Lung (tissue), 12 donors: ENCODE data around the gene GRPEL1. TPM values are rescaled to one million over a fixed set of nuclear protein-coding genes. Genes with fewer than 3 reads are reported as not detected.

Source experiments
- ATAC-seq: fragments of 200-7000 bp; cut with Tn5 transposase; one replicate; pipeline ENCODE4 v1.9.1; 2020; ENCODE audit warnings: moderate number of reproducible peaks; ENCODE audit not compliant: insufficient read depth, low FRiP score
- DNase-seq, 3 donors: peaks; one replicate each; pipeline ENCODE4 v3.0.0-alpha.2; 2013 to 2017
- H3K27ac ChIP-seq, 2 donors: one replicate each; pipeline ENCODE4 v1.5.1; 2013; ENCODE audit warnings: mild to moderate bottlenecking in 2 of 2, moderate library complexity in 2 of 2, control low read depth in 1 of 2, inconsistent platforms in 1 of 2, low read depth in 1 of 2, low read length in 1 of 2
- H3K27me3 ChIP-seq, 3 donors: one replicate each; pipeline ENCODE4 v1.5.1; 2013; ENCODE audit warnings: low read length in 2 of 3; ENCODE audit not compliant: control insufficient read depth in 3 of 3, insufficient read depth in 3 of 3
- H3K36me3 ChIP-seq, 4 donors: one replicate each; pipeline ENCODE4 v1.5.1; 2013; ENCODE audit warnings: low read length in 4 of 4, mild to moderate bottlenecking in 1 of 4, moderate library complexity in 1 of 4; ENCODE audit not compliant: control insufficient read depth in 4 of 4, insufficient read depth in 4 of 4
- H3K4me1 ChIP-seq, 5 donors: one replicate each; pipeline ENCODE4 v1.5.1; 2013; ENCODE audit warnings: low read length in 5 of 5, mild to moderate bottlenecking in 2 of 5, moderate library complexity in 1 of 5; ENCODE audit not compliant: control insufficient read depth in 5 of 5, insufficient read depth in 5 of 5
- H3K4me3 ChIP-seq: one replicate; pipeline ENCODE4 v1.5.1; 2013; ENCODE audit warnings: mild to moderate bottlenecking, control low read depth, moderate library complexity
- H3K9ac ChIP-seq, 2 donors: one replicate each; pipeline ENCODE4 v1.5.1; 2013; ENCODE audit warnings: low read length in 2 of 2, control low read depth in 1 of 2; ENCODE audit not compliant: insufficient read depth in 1 of 2
- H3K9me3 ChIP-seq, 4 donors: one replicate each; pipeline ENCODE4 v1.5.1; 2013; ENCODE audit warnings: low read length in 3 of 4, mild to moderate bottlenecking in 1 of 4, moderate library complexity in 1 of 4; ENCODE audit not compliant: control insufficient read depth in 4 of 4, insufficient read depth in 3 of 4
- CTCF ChIP-seq: IDR thresholded peaks from 2 replicates; pipeline ENCODE4 v1.5.1; 2012; ENCODE audit warnings: mild to moderate bottlenecking; ENCODE audit errors: control extremely low read depth, extremely low read depth
- WGBS, 2 donors: extraction: QIAGEN DNeasy Blood & Tissue Kit; methylation state at CpG; one replicate each; pipeline ENCODE4 v1.1.7; 2013; 5-methylcytosine and 5-hydroxymethylcytosine counted together
- polyA plus RNA-seq, 2 donors: library from polyadenylated mRNA; stranded (reverse); fragments of 200-250 nt; gene quantifications; one replicate each; pipeline ENCODE4 v1.2.1, GENCODE V29; 2013
- total RNA-seq, 2 donors: library from RNA; depleted of rRNA in 1 of 2; stranded (reverse); fragments of >200 nt in 1 of 2; gene quantifications; one replicate each; pipeline ENCODE4 v1.2.1, GENCODE V29; 2014 to 2021
- donor health status: control.
- donor health status: control.
- donor health status: Bipolar disorder and iron deficiency.
- donor health status: healthy.
- donor health status: DM: yes; HTN: yes; CAD: no.

Gene GRPEL1
- total and polyA plus RNA-seq, 4 donors = 13.9 to 39.1 (median 29.3) TPM

GRCh38 chr4:7054106-7054880 is 13.6 kb downstream of the GRPEL1 start:
- peaks cover 0 to 22% (median 3%) of the 10 kb centered on the region in 5 donors for H3K4me1 ChIP-seq
- no peaks in the 10 kb centered on the region for H3K27me3 ChIP-seq
- DNase-seq = no peak
- no peak overlapping the region for H3K27ac ChIP-seq
- no peak for ATAC-seq
- peaks cover 0 to 36% (median 23%) of the 10 kb centered on the region in 4 donors for H3K36me3 ChIP-seq
- no peak overlapping the region for H3K4me3 ChIP-seq
- no peak overlapping the region for H3K9ac ChIP-seq
- TF ChIP-seq CTCF = no peak
- H3K9me3 ChIP-seq = no peaks in the 10 kb centered on the region
- WGBS, 2 donors = 96% methylated on average over 52 of the region's 52 CpGs

GRCh38 chr4:7052923-7053715 is 14.7 kb downstream of the GRPEL1 start:
- DNase-seq = peak in 2 of 3 donors; percentile 59 to 64
- peaks cover 0 to 23% (median 3%) of the 10 kb centered on the region in 5 donors for H3K4me1 ChIP-seq
- H3K36me3 ChIP-seq = peaks cover 0 to 33% (median 16%) of the 10 kb centered on the region in 4 donors
- H3K9ac ChIP-seq = no peak overlapping the region
- ATAC-seq = peak; percentile 87
- H3K27ac ChIP-seq = peak overlapping the region in 1 of 2 donors; percentile 73
- TF ChIP-seq CTCF = no peak
- H3K4me3 ChIP-seq = no peak overlapping the region
- no peaks in the 10 kb centered on the region for H3K9me3 ChIP-seq
- no peaks in the 10 kb centered on the region for H3K27me3 ChIP-seq
- WGBS, 2 donors = 43 to 55% methylated on average over 20 of the region's 20 CpGs

- WGBS, 2 donors = 82 to 86% methylated on average over 14 of the region's 14 CpGs
- ATAC-seq = no peak
- H3K9me3 ChIP-seq = no peaks in the 10 kb centered on the region
- H3K4me3 ChIP-seq = no peak overlapping the region
- peak overlapping the region in 1 of 2 donors; percentile 1 for H3K27ac ChIP-seq
- H3K4me1 ChIP-seq = peaks cover 0 to 26% (median 3%) of the 10 kb centered on the region in 5 donors
- TF ChIP-seq CTCF = no peak
- no peak for DNase-seq
- no peak overlapping the region for H3K9ac ChIP-seq
- H3K36me3 ChIP-seq = peaks cover 0 to 33% (median 16%) of the 10 kb centered on the region in 4 donors
- no peaks in the 10 kb centered on the region for H3K27me3 ChIP-seq
These were observed 15.6 kb downstream of the GRPEL1 start for GRCh38 chr4:7052313-7052712.
